GM19099 (cell line): ENCODE measurements around the gene BMERB1.

Experiments
- POLR2A ChIP-seq: IDR thresholded peaks from 3 replicates; pipeline ENCODE4 v1.6.1; 2011; ENCODE audit warnings: low read depth; ENCODE audit not compliant: insufficient read length; ENCODE audit errors: extremely low read depth

The BMERB1 gene

GRCh38 chr16:15510992-15511391 lies 76.6 kb downstream of the BMERB1 start:
- TF ChIP-seq POLR2A = no peak

DNA sequence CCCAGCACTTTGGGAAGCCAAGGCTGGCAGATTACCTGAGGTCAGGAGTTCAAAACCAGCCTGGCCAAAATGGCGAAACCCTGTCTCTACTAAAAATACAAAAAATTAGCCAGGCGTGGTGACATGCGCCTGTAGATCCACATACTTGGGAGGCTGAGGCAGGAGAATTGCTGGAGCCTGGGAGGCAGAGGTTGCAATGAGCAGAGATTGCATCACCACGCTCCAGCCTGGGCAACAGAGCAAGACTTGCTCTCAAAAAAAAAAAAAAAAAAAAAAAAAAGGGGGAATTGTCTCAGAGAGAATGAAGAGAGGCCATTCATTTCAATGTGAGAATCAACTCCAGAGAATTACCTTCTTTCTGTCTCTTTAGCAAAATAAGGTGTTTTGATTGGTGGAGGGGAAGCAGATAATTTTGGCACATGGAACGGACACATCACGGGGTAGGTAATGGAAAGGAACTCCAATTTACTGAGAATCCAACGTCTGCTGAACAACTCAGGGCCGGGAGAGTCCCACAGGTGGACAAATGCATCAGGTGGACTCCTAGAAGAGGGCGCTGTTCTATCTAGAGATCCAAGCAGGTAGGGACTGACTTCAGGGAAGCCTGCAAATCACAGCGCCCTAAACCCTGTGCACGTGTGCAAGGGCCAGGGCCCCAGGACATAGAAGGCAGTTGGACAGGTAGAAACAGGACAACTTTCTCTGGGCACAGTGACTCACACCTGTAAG lies 77.5 kb downstream of the BMERB1 start:
- TF ChIP-seq POLR2A = no peak

GRCh38 chr16:15513156-15513555 lies 78.8 kb downstream of the BMERB1 start:
- TF ChIP-seq POLR2A = no peak

DNA sequence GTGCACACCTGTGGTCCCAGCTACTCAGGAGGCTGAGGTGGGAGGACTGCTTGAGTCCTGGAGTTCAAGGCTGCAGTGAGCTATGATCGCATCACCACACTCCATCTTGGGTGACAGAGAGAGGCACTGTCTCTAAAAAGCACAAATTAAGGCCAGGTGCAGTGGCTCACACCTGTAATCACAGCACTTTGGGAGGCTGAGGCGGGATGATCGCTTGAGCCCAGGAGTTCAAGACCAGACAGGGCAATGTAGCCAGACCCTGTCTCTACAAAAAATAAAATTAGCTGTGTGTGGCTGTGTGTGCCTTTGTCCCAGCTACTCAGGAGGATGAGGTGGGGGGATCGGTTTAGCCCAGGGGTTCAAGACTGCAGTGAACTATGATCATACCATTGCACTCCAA lies 81.6 kb downstream of the BMERB1 start:
- TF ChIP-seq POLR2A = no peak

- no peak for TF ChIP-seq POLR2A
These were observed 82.2 kb downstream of the BMERB1 start for GRCh38 chr16:15516609-15517008.

DNA sequence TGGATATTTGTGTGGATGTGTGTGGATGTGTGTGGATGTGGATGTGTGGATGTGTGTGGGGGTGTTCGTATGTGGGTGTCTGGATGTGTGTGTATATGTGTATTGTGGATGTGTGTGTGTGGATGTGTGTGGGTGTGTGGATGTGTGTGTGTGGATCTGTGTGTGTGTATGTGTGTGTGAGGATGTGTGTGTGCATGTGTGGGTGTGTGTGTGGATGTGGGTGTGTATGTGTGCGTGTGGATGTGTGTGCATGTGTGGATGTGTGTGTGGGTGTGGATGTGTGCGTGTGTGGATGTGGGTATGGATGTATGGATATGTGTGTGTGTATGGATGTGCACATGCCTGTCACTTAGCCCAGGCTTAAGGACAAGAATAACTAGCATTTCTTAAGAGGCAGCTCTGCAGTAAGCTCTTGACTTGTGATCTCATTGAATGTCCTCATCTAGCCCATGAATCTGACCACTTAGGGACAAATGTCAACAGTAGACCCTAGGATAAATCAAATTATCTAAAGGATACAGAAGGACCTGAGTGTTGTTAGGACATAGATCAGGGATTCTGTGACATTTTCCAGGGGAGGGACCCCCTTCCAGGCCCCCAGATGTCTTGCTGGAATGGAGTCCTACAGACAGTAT lies 83.5 kb downstream of the BMERB1 start:
- no peak for TF ChIP-seq POLR2A

DNA sequence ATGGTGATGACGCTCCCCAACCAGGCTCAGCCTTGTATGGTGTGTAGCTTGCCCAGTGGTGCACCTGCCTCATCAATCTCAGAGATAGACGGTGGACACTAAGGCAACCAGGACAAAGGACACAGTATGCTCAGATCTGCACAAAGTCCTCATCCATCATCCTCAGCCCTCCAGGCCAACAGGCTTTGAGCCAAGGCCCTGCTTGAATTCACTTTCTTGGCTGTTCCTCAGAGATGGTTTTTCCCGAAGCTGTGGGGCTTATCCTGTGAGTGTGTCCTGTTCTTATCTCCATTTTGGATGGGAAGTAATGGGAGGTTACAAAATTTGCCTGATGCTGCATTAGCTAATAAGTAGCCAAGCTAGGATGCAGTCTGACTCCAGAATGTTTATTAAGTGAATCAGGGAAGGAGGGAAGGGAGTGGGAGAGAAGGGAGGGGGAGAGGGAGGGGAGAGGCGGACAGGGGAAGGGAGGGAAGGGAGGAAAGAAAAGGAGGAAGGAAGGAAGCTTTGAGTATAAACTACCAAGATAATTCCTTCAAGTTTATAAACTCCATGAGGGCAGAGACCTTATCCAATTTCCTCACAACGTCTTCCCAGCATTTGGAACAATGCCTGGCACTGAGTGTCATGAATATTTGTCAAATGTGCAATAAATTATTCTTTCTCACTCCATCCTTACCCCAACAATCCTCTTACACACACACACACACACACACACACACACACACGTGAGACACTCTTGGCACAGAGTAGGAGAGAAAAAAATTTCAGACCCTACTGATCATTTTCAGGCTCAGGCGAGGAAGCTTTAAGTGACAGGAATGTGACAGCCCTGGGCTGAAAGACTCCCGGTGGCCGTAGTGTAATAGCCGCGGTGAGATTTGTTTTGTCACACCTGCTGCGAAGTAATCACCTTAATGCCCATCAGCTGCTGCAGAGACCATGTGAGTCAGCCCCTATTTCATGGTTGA lies 84.3 kb downstream of the BMERB1 start:
- no peak for TF ChIP-seq POLR2A

GRCh38 chr16:15519790-15520189 lies 85.4 kb downstream of the BMERB1 start:
- no peak for TF ChIP-seq POLR2A

- no peak for TF ChIP-seq POLR2A
These were observed 87.0 kb downstream of the BMERB1 start for GRCh38 chr16:15521390-15521757.

DNA sequence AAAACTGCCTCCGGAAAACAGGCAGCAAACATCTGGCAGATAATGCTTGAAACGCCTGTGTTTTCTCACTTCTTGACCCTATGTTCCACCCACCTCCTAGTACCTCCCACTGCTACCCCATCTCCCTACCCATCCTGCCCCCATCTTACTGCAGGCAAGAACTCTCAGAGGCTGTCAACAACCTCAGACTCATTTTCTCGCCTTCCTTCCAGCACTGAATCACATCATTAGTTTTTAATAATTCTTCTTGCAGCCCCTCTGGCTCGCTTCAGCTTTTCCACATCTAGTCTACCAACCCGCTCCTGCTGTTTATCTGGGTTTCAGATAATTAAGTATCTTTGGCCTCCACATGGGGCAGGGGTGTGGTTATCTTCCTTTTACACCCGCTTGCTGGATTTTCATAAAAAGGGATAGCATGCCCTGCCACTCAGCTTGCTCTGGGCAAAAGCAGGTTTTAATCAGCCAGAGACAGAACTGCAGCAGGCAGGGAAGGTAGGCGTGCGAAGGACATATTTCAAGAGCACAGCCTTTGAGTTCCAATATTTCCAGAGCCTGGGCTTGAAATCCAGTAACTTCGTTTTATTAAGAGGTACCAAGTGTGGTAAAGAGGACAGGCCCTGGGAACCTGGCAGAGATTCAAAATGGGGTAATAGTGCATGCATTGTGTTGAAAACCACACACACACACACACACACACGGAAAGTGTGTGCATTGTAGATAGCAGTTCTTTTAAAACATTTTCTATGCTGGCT lies 87.5 kb downstream of the BMERB1 start:
- no peak for TF ChIP-seq POLR2A

GRCh38 chr16:15523092-15523541 lies 88.7 kb downstream of the BMERB1 start:
- no peak for TF ChIP-seq POLR2A

- TF ChIP-seq POLR2A = no peak
These were observed 89.6 kb downstream of the BMERB1 start for GRCh38 chr16:15523939-15524338.

GRCh38 chr16:15524966-15525365 lies 90.6 kb downstream of the BMERB1 start:
- no peak for TF ChIP-seq POLR2A

DNA sequence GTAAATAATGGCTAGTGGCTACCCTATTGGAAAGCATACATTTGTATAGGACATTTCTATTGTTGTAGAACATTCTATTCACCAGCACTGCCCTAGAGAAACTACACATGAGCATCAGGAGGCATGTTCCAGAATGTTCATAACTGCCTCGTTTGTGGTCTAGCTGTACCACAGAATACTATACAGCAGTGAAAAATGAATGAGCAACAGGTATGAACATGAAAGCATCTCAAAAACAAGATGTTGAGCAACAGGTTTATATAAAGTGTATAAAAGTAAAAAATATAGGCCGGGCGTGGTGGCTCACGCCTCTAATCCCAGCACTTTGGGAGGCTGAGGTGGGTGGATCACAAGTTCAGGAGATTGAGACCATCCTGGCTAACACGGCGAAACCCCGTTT lies 91.7 kb downstream of the BMERB1 start:
- no peak for TF ChIP-seq POLR2A

DNA sequence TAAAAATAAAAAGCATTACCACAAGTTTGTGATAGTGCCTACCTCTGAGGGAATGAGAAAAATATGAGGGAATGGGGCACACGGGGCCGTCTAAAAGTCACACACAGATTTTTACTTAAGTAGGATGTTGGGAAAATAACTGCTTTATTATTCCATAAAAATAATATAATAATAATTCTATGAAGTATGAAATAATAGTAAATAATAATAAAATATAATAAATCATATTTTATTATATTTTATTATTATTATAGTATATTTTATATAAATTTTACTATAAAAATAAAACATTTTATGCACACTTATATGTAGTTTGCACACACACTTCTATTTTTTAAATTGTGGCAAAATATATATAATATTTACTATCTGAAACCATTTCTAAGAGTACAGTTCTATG lies 92.3 kb downstream of the BMERB1 start:
- no peak for TF ChIP-seq POLR2A
